ENCODE data around the gene SRGAP2C. TPM values are rescaled to one million over a fixed set of nuclear protein-coding genes. Genes with fewer than 3 reads are reported as not detected.
A peak's percentile ranks its signal among the peaks of the same experiment; 100 is the strongest.
"Not testable (repeated sequence)": the region's sequence is repeated elsewhere in the genome, so short reads cannot be mapped to it uniquely, and the experiment has no call there.

SRGAP2C gene
- total RNA-seq, 1 donor from 2014 or later: 69.9 TPM

- DNase-seq (ENCODE audit: low spot score); intact Hi-C loops (cut with DNase I); ATAC-seq: not testable (repeated sequence)
Measured at GRCh38 chr1:121215699-121216417, 31.1 kb downstream of the SRGAP2C start.

GRCh38 chr1:121216676-121217075, 31.9 kb downstream of the SRGAP2C start:
- ATAC-seq; DNase-seq (ENCODE audit: low spot score); intact Hi-C loops (cut with DNase I): not testable (repeated sequence)

GRCh38 chr1:121221770-121222169, 37.0 kb downstream of the SRGAP2C start:
- intact Hi-C loops (cut with DNase I); ATAC-seq; DNase-seq (ENCODE audit: low spot score): not testable (repeated sequence)

- intact Hi-C loops (cut with DNase I): not testable (repeated sequence)
Measured at GRCh38 chr1:121224714-121225113, 39.9 kb downstream of the SRGAP2C start.

GRCh38 chr1:121226295-121226904, 41.6 kb downstream of the SRGAP2C start:
- ATAC-seq; DNase-seq (ENCODE audit: low spot score); intact Hi-C loops (cut with DNase I): not testable (repeated sequence)

More at GRCh38 chr1:121224714-121225113, 39.9 kb downstream of the SRGAP2C start:
- DNase-seq (ENCODE audit: low spot score): not testable (repeated sequence)
- peak; percentile 89 for ATAC-seq

- intact Hi-C loops (cut with DNase I); DNase-seq (ENCODE audit: low spot score); ATAC-seq: not testable (repeated sequence)
Measured at GRCh38 chr1:121226925-121227324, 42.1 kb downstream of the SRGAP2C start.

GRCh38 chr1:121227544-121228330, 43.0 kb downstream of the SRGAP2C start:
- ATAC-seq; intact Hi-C loops (cut with DNase I); DNase-seq (ENCODE audit: low spot score): not testable (repeated sequence)

GRCh38 chr1:121230636-121231035, 45.9 kb downstream of the SRGAP2C start:
- intact Hi-C loops (cut with DNase I); ATAC-seq; DNase-seq (ENCODE audit: low spot score): not testable (repeated sequence)

- DNase-seq (ENCODE audit: low spot score); ATAC-seq; intact Hi-C loops (cut with DNase I): not testable (repeated sequence)
Measured at GRCh38 chr1:121232445-121233125, 47.8 kb downstream of the SRGAP2C start.

- peak; percentile 53 for ATAC-seq
- intact Hi-C loops (cut with DNase I); DNase-seq (ENCODE audit: low spot score): not testable (repeated sequence)
Measured at GRCh38 chr1:121234090-121234759, 49.5 kb downstream of the SRGAP2C start.

GRCh38 chr1:121238384-121238783, 53.6 kb downstream of the SRGAP2C start:
- intact Hi-C loops (cut with DNase I); DNase-seq (ENCODE audit: low spot score); ATAC-seq: not testable (repeated sequence)

- intact Hi-C loops (cut with DNase I); ATAC-seq: not testable (repeated sequence)
Measured at GRCh38 chr1:121243913-121244312, 59.1 kb downstream of the SRGAP2C start.

GRCh38 chr1:121246399-121246798, 61.6 kb downstream of the SRGAP2C start:
- intact Hi-C loops (cut with DNase I); ATAC-seq; DNase-seq (ENCODE audit: low spot score): not testable (repeated sequence)

More at GRCh38 chr1:121243913-121244312, 59.1 kb downstream of the SRGAP2C start:
- not testable (repeated sequence) for DNase-seq (ENCODE audit: low spot score)

- DNase-seq (ENCODE audit: low spot score); ATAC-seq; intact Hi-C loops (cut with DNase I): not testable (repeated sequence)
Measured at GRCh38 chr1:121252656-121253055, 67.9 kb downstream of the SRGAP2C start.

- intact Hi-C loops (cut with DNase I); ATAC-seq; DNase-seq (ENCODE audit: low spot score): not testable (repeated sequence)
Measured at GRCh38 chr1:121254618-121255017, 69.8 kb downstream of the SRGAP2C start.

- ATAC-seq; DNase-seq (ENCODE audit: low spot score); intact Hi-C loops (cut with DNase I): not testable (repeated sequence)
Measured at GRCh38 chr1:121257632-121258031, 72.9 kb downstream of the SRGAP2C start.

GRCh38 chr1:121258134-121258533, 73.4 kb downstream of the SRGAP2C start:
- ATAC-seq; intact Hi-C loops (cut with DNase I); DNase-seq (ENCODE audit: low spot score): not testable (repeated sequence)

- ATAC-seq; intact Hi-C loops (cut with DNase I); DNase-seq (ENCODE audit: low spot score): not testable (repeated sequence)
Measured at GRCh38 chr1:121260205-121260604, 75.4 kb downstream of the SRGAP2C start.
